H9 (cell line): Measurements from ENCODE around the gene FBXO2. TPM values are rescaled to one million over a fixed set of nuclear protein-coding genes. Genes with fewer than 3 reads are reported as not detected.

ENCODE experiments used
- DNase-seq: peaks from one replicate; pipeline ENCODE4 v3.0.0-alpha.2; 2017
- H2AFZ ChIP-seq: one replicate; pipeline ENCODE4 v1.6.1; 2013; ENCODE audit warnings: mild to moderate bottlenecking, low read length, control low read depth, moderate library complexity
- H2AK5ac ChIP-seq: 2 replicates; pipeline ENCODE4 v1.6.1; 2013; ENCODE audit warnings: low read length, control low read depth, mixed read lengths; ENCODE audit not compliant: insufficient read length
- H2BK120ac ChIP-seq: one replicate; pipeline ENCODE4 v1.6.1; 2013; ENCODE audit warnings: low read depth, mild to moderate bottlenecking, low read length, control low read depth, inconsistent platforms; ENCODE audit not compliant: poor library complexity, severe bottlenecking
- H2BK12ac ChIP-seq: 2 replicates; pipeline ENCODE4 v1.6.1; 2013; ENCODE audit warnings: low read length, control low read depth, mixed read lengths, low read depth; ENCODE audit not compliant: insufficient read length
- H2BK15ac ChIP-seq: 2 replicates; pipeline ENCODE4 v1.6.1; 2013; ENCODE audit warnings: low read depth, low read length, control low read depth
- H2BK20ac ChIP-seq: one replicate; pipeline ENCODE4 v1.6.1; 2013; ENCODE audit warnings: low read depth, mild to moderate bottlenecking, low read length, control low read depth, inconsistent platforms; ENCODE audit not compliant: poor library complexity, severe bottlenecking
- H2BK5ac ChIP-seq: 2 replicates; pipeline ENCODE4 v1.6.1; 2013; ENCODE audit warnings: low read length, control low read depth, mixed read lengths; ENCODE audit not compliant: insufficient read length
- H3K14ac ChIP-seq: 2 replicates; pipeline ENCODE4 v1.6.1; 2013; ENCODE audit warnings: low read length, control low read depth; ENCODE audit not compliant: insufficient read depth
- H3K18ac ChIP-seq: 2 replicates; pipeline ENCODE4 v1.6.1; 2013; ENCODE audit warnings: low read depth, mild to moderate bottlenecking, mixed read lengths, low read length, control low read depth; ENCODE audit not compliant: insufficient read length
- H3K23ac ChIP-seq: 2 replicates; pipeline ENCODE4 v1.6.1; 2013; ENCODE audit warnings: low read length, control low read depth, mixed read lengths, low read depth; ENCODE audit not compliant: insufficient read length
- H3K23me2 ChIP-seq: 2 replicates; pipeline ENCODE4 v1.6.1; 2013; ENCODE audit warnings: low read depth, mild to moderate bottlenecking, mixed read lengths, low read length, control low read depth; ENCODE audit not compliant: insufficient read length, poor library complexity, severe bottlenecking
- H3K27ac ChIP-seq: 2 replicates; pipeline ENCODE4 v1.5.1; 2013; ENCODE audit warnings: low read length, control low read depth, mixed read lengths, low read depth; ENCODE audit not compliant: insufficient read length
- H3K27me3 ChIP-seq: 2 replicates; pipeline ENCODE4 v1.6.1; 2013; ENCODE audit warnings: low read length, control low read depth, inconsistent platforms; ENCODE audit not compliant: insufficient read depth
- H3K4ac ChIP-seq: 2 replicates; pipeline ENCODE4 v1.6.1; 2013; ENCODE audit warnings: low read depth, mild to moderate bottlenecking, control low read depth, inconsistent platforms, low read length, moderate library complexity
- H3K4me1 ChIP-seq: 2 replicates; pipeline ENCODE4 v1.6.1; 2013; ENCODE audit warnings: low read length, control low read depth, inconsistent platforms; ENCODE audit not compliant: insufficient read depth
- H3K4me2 ChIP-seq: 2 replicates; pipeline ENCODE4 v1.6.1; 2013; ENCODE audit warnings: low read length, control low read depth, mixed read lengths; ENCODE audit not compliant: insufficient read length, insufficient read depth
- H3K56ac ChIP-seq: 2 replicates; pipeline ENCODE4 v1.6.1; 2013; ENCODE audit warnings: low read depth, mild to moderate bottlenecking, mixed read lengths, low read length, control low read depth; ENCODE audit not compliant: insufficient read length
- H3K79me1 ChIP-seq: 2 replicates; pipeline ENCODE4 v1.6.1; 2013; ENCODE audit warnings: low read depth, mild to moderate bottlenecking, moderate library complexity, low read length, control low read depth, inconsistent platforms; ENCODE audit not compliant: insufficient read depth, poor library complexity, severe bottlenecking
- H3K79me2 ChIP-seq: 2 replicates; pipeline ENCODE4 v1.6.1; 2013; ENCODE audit warnings: low read length, control low read depth, inconsistent platforms; ENCODE audit not compliant: insufficient read depth
- H3K9ac ChIP-seq: 2 replicates; pipeline ENCODE4 v1.6.1; 2013; ENCODE audit warnings: low read length, control low read depth, mixed read lengths; ENCODE audit not compliant: insufficient read length; ENCODE audit errors: extremely low read depth
- H3K9me3 ChIP-seq: one replicate; pipeline ENCODE4 v1.6.1; 2013; ENCODE audit warnings: low read depth, low read length, inconsistent platforms; ENCODE audit not compliant: control insufficient read depth
- H3T11ph ChIP-seq: one replicate; pipeline ENCODE4 v1.6.1; 2013; ENCODE audit warnings: mild to moderate bottlenecking, low read length, control low read depth, inconsistent platforms
- H4K20me1 ChIP-seq: one replicate; pipeline ENCODE4 v1.6.1; 2013; ENCODE audit not compliant: control insufficient read depth, insufficient read length, insufficient read depth
- H4K5ac ChIP-seq: 2 replicates; pipeline ENCODE4 v1.6.1; 2013; ENCODE audit warnings: low read depth, mild to moderate bottlenecking, mixed read lengths, low read length, control low read depth; ENCODE audit not compliant: insufficient read length
- H4K8ac ChIP-seq: replicated peaks from 2 replicates; pipeline ENCODE4 v1.6.1; 2013; ENCODE audit warnings: low read length, control low read depth, mixed read lengths, low read depth; ENCODE audit not compliant: insufficient read length
- H4K91ac ChIP-seq: 2 replicates; pipeline ENCODE4 v1.6.1; 2013; ENCODE audit warnings: low read depth, mild to moderate bottlenecking, moderate library complexity, mixed read lengths, low read length, control low read depth; ENCODE audit not compliant: insufficient read length
- H3K27ac Mint-ChIP-seq, 3 experiments: 2 replicates in 2 of 3; 3 replicates in 1 of 3; pipeline ENCODE4 v1.8.0; 2020 to 2021; ENCODE audit warnings: mixed read lengths in 3 of 3, mild to moderate bottlenecking in 1 of 3, moderate library complexity in 1 of 3
- H3K27me3 Mint-ChIP-seq: 2 replicates; pipeline ENCODE4 v1.8.0; 2021; ENCODE audit warnings: low read depth, mild to moderate bottlenecking, moderate library complexity, mixed read lengths
- H3K36me3 Mint-ChIP-seq, 3 experiments: 2 replicates in 2 of 3; 3 replicates in 1 of 3; pipeline ENCODE4 v1.8.0; 2020 to 2021; ENCODE audit warnings: low read depth in 3 of 3, mixed read lengths in 3 of 3; ENCODE audit not compliant: insufficient read depth in 1 of 3
- H3K4me1 Mint-ChIP-seq, 2 experiments: 2 replicates each; pipeline ENCODE4 v1.8.0; 2020; ENCODE audit warnings: mixed read lengths in 2 of 2
- H3K4me3 Mint-ChIP-seq, 2 experiments: 2 replicates in 1 of 2; 3 replicates in 1 of 2; pipeline ENCODE4 v1.8.0; 2020 to 2021; ENCODE audit warnings: mild to moderate bottlenecking in 2 of 2, mixed read lengths in 2 of 2, moderate library complexity in 1 of 2
- H3K9me3 Mint-ChIP-seq, 2 experiments: 2 replicates in 1 of 2; 3 replicates in 1 of 2; pipeline ENCODE4 v1.8.0; 2020; ENCODE audit warnings: mild to moderate bottlenecking in 2 of 2, mixed read lengths in 2 of 2, moderate library complexity in 1 of 2
- CTCF ChIP-seq: fragments of 200-600 bp; sonication (generic); conservative IDR thresholded peaks from 3 replicates; pipeline ENCODE4 v1.8.0; 2021; ENCODE audit warnings: antibody characterized with exemption, mild to moderate bottlenecking
- WGBS: extraction: QIAGEN DNeasy Blood & Tissue Kit; methylation state at CpG from one replicate; pipeline ENCODE4 v1.1.7; 2013; ENCODE audit warnings: missing lambda C conversion rate, low lambda C conversion rate, mixed read lengths; ENCODE audit not compliant: insufficient read length; ENCODE audit errors: extremely low coverage; 5-methylcytosine and 5-hydroxymethylcytosine counted together
- total RNA-seq: library from RNA; stranded (reverse); gene quantifications from 2 replicates; pipeline ENCODE4 v1.2.1, GENCODE V29; 2021

The FBXO2 gene
- total RNA-seq, 1 experiment from 2014 or later: 28.9 TPM

- Histone ChIP-seq H4K8ac (no peak overlapping the region), H2AK5ac (no peak overlapping the region), H3K4me2 (no peak overlapping the region), H3K27ac (no peak overlapping the region), H3K23me2 (no peaks in the 10 kb centered on the region), H2BK12ac (no peak overlapping the region), H3K56ac (no peak overlapping the region), H3T11ph (no peak overlapping the region), H2BK20ac (no peak overlapping the region), H3K23ac (no peak overlapping the region), H3K79me1 (no peaks in the 10 kb centered on the region), H2BK15ac (no peak overlapping the region), H2BK5ac (no peak overlapping the region), H2AFZ (no peak overlapping the region), H3K9ac (no peak overlapping the region), H3K4me1 (no peaks in the 10 kb centered on the region), H4K91ac (no peak overlapping the region), H3K27me3 (no peaks in the 10 kb centered on the region), H4K20me1 (no peaks in the 10 kb centered on the region), H3K79me2 (no peaks in the 10 kb centered on the region), H3K9me3 (no peaks in the 10 kb centered on the region), H3K14ac (no peak overlapping the region; the same call in 1 of the 2 replicates), H4K5ac (no peak overlapping the region), H3K18ac (no peak overlapping the region), H2BK120ac (no peak overlapping the region), H3K4ac (no peak overlapping the region)
- H3K9me3 Mint-ChIP-seq: no peaks in the 10 kb centered on the region; a peak in 1 of 5 replicates
- no CpG with 5 or more reads among the region's 12 CpGs for WGBS
- peaks cover 0 to 2% (median 0%) of the 10 kb centered on the region in 3 experiments; a peak in 1 of 7 replicates for H3K36me3 Mint-ChIP-seq
- no peak for TF ChIP-seq CTCF
- H3K4me3 Mint-ChIP-seq: no peak overlapping the region
- no peak for DNase-seq
- H3K27me3 Mint-ChIP-seq: peaks cover 6% of the 10 kb centered on the region
- peaks cover 4 to 11% of the 10 kb centered on the region in 2 experiments for H3K4me1 Mint-ChIP-seq
- 0 out of 7 replicates have a peak overlapping the region, but pooled peaks of 1 of the 3 experiments have one; percentile 6 for H3K27ac Mint-ChIP-seq
These were observed 33.8 kb downstream of the FBXO2 start for GRCh38 chr1:11620405-11620804.
